Measurements from ENCODE around the gene ERVFRD-1. TPM values are rescaled to one million over a fixed set of nuclear protein-coding genes. Genes with fewer than 3 reads are reported as not detected.
"Not testable (repeated sequence)": the region's sequence is repeated elsewhere in the genome, so short reads cannot be mapped to it uniquely, and the experiment has no call there.

ERVFRD-1 gene
- total RNA-seq, 1 donor from 2014 or later, result not detected

DNA sequence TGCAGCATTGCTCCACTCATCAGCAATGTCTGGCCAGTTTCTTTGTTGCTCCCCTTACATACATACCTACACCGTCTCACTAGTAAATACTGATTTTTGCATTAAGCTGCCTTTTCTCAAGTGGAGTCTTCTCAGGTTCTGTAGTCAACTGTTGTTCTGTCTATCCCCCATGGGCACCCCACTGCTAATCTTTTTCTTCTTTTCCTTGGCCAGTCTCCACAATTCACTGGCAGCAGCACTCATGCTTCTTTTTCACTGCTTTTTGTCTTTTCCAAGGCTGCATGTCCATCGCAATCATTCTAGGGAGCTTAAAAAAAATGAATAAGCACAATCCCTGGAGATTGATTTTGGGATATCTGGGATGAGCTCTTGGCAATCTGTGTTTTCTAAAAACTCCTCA is 10.3 kb upstream of the ERVFRD-1 start:
- peaks cover 4% of the 10 kb centered on the region for H3K9me3 Mint-ChIP-seq (ENCODE audit: unreplicated experiment)
- H3K4me3 Mint-ChIP-seq (ENCODE audit: unreplicated experiment), result no peak overlapping the region
- H3K4me1 Mint-ChIP-seq (ENCODE audit: low read depth, unreplicated experiment), result peaks cover 3% of the 10 kb centered on the region
- TF ChIP-seq, protein P1, sequence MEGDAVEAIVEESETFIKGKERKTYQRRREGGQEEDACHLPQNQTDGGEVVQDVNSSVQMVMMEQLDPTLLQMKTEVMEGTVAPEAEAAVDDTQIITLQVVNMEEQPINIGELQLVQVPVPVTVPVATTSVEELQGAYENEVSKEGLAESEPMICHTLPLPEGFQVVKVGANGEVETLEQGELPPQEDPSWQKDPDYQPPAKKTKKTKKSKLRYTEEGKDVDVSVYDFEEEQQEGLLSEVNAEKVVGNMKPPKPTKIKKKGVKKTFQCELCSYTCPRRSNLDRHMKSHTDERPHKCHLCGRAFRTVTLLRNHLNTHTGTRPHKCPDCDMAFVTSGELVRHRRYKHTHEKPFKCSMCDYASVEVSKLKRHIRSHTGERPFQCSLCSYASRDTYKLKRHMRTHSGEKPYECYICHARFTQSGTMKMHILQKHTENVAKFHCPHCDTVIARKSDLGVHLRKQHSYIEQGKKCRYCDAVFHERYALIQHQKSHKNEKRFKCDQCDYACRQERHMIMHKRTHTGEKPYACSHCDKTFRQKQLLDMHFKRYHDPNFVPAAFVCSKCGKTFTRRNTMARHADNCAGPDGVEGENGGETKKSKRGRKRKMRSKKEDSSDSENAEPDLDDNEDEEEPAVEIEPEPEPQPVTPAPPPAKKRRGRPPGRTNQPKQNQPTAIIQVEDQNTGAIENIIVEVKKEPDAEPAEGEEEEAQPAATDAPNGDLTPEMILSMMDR (IDR thresholded peaks at IDR 0.05; ENCODE audit: partially characterized antibody, unreplicated experiment), result no peak
- H3K27me3 Mint-ChIP-seq (ENCODE audit: unreplicated experiment), result no peaks in the 10 kb centered on the region
- H3K36me3 Mint-ChIP-seq (ENCODE audit: unreplicated experiment), result no peaks in the 10 kb centered on the region
- no peak overlapping the region for H3K27ac Mint-ChIP-seq (ENCODE audit: unreplicated experiment)
- no peak for DNase-seq

DNA sequence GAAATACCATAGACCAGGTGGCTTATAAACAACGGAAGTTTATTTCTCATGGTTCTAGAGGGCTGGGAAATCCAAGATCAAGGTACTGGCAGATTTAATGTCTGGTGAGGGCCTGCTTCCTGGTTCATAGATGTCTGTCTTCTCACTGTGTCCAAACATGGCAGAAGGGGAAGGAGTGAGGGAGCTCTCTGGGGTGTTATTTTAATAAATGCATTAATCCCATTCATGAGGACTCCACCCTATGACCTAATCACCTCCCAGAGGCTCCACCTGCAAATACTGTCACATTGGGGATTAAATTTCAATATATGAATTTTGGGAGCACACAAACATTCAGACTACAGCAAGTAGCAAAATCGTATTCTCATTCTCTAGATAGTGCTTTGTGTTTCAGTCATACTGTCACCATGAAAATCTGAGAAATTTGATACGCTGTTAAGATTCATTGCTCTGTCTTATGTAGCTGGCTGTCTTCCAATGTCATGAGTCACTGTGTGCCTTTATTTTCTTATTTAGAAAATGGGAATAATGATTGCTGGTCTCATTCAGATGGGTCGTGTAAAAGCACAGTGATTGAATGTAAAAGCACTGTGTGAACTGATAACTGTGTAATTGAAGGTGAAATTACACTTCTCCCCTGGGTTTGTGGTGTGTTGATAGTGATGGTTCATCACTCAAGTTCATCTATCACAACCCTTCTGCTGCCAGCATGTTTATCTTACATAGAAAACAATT is 8.9 kb upstream of the ERVFRD-1 start:
- Mint-ChIP-seq H3K4me1 (ENCODE audit: low read depth, unreplicated experiment) (peaks cover 3% of the 10 kb centered on the region), H3K27me3 (ENCODE audit: unreplicated experiment) (no peaks in the 10 kb centered on the region), H3K36me3 (ENCODE audit: unreplicated experiment) (no peaks in the 10 kb centered on the region), H3K27ac (ENCODE audit: unreplicated experiment) (no peak overlapping the region), H3K4me3 (ENCODE audit: unreplicated experiment) (no peak overlapping the region), H3K9me3 (ENCODE audit: unreplicated experiment) (peaks cover 4% of the 10 kb centered on the region)
- DNase-seq, result no peak
- TF ChIP-seq, protein P1 (IDR thresholded peaks at IDR 0.05; ENCODE audit: partially characterized antibody, unreplicated experiment), result no peak

DNA sequence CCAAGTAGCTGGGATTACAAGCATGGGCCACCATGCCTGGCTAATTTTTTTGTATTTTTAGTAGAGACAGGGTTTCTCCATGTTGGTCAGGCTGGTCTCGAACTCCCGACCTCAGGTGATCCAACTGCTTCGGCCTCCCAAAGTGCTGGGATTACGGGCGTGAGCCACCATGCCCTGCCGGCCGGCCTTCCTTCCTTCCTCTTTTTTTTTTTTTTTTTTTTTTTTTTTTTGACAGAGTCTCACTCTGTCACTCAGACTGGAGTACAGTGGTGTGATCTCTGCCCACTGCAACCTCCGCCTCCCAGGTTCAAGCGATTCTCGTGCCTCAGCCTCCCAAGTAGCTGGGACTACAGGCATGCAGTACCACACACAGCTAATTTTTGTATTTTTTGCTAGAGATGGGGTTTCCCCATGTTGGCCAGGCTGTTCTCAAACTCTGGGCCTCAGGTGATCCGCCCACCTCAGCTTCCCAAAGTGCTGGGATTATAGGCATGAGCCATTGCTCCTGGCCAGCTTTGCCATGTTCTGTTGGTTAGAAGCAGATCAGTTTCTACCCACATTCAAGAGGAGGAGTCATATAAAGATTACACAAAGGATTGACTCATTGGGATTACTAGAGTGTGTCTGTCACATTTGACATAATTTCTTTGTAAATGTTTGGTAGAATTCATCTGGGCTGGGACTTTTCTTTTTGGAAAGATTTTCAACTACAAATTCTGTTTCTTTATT is 4.4 kb upstream of the ERVFRD-1 start:
- H3K4me3 Mint-ChIP-seq (ENCODE audit: unreplicated experiment); H3K27me3 Mint-ChIP-seq (ENCODE audit: unreplicated experiment); H3K36me3 Mint-ChIP-seq (ENCODE audit: unreplicated experiment); H3K4me1 Mint-ChIP-seq (ENCODE audit: low read depth, unreplicated experiment); H3K9me3 Mint-ChIP-seq (ENCODE audit: unreplicated experiment); DNase-seq; H3K27ac Mint-ChIP-seq (ENCODE audit: unreplicated experiment): not testable (repeated sequence)

DNA sequence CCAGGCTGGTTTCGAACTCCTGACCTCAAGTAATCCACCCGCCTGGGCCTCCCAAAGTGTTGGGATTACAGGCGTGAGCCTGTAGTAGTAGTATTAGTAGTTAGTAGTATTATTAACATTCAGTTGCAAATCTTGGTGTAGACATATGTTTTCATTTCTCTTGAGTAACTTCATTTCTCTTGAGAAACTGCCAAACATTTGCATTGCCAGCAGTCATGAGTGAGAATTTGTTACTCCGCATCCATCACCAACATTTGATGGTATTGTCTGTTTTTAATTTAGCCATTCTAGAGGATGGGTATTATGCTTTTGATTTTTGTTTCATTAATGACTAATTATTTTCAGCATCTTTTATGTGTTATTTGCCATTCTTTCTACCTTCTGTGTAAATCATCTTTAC is 1.5 kb upstream of the ERVFRD-1 start:
- DNase-seq, result no peak
- no peak overlapping the region for H3K27ac Mint-ChIP-seq (ENCODE audit: unreplicated experiment)

DNA sequence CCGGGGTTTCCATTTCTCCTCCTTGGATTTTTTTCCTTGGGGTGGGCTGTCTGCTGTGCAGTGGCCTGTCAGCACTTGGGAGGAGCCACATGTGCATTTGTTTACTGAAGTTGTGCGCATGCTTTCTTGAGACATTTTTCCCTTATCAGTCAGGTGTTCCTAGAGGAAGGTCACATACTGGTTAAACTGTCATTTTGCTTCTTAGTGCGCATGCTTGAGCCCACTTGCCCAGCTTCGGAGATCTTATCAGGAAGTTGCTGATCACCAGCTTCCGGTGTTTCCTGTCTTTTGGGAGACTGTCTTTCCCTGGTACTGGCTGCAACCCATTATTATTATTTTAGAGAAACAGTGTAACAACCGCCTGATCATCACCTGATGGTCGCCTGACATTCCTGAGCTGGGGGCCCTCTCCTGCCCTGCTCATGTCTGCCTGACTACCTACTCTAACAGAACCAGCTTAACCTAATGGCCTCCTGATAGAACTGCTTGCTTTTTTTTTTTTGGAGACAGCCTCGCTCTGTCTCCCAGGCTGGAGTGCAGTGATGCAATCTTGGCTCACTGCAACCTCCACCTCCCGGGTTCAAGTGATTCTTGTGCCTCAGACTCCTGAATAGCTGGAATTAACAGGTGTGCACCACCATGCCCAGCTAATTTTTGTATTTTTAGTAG is 378 bp upstream of the ERVFRD-1 start:
- no peak for DNase-seq
- Mint-ChIP-seq H3K9me3 (ENCODE audit: unreplicated experiment) (peaks cover 2% of the 10 kb centered on the region), H3K27me3 (ENCODE audit: unreplicated experiment) (no peaks in the 10 kb centered on the region), H3K4me1 (ENCODE audit: low read depth, unreplicated experiment) (peaks cover 10% of the 10 kb centered on the region), H3K27ac (ENCODE audit: unreplicated experiment) (no peak overlapping the region), H3K36me3 (ENCODE audit: unreplicated experiment) (peaks cover 3% of the 10 kb centered on the region), H3K4me3 (ENCODE audit: unreplicated experiment) (no peak overlapping the region)
- TF ChIP-seq, protein P1 (IDR thresholded peaks at IDR 0.05; ENCODE audit: partially characterized antibody, unreplicated experiment), result no peak

More for the DNA sequence above, 1.5 kb upstream of the ERVFRD-1 start:
- Mint-ChIP-seq H3K4me3 (ENCODE audit: unreplicated experiment) (no peak overlapping the region), H3K27me3 (ENCODE audit: unreplicated experiment) (no peaks in the 10 kb centered on the region), H3K4me1 (ENCODE audit: low read depth, unreplicated experiment) (peaks cover 3% of the 10 kb centered on the region), H3K36me3 (ENCODE audit: unreplicated experiment) (peaks cover 3% of the 10 kb centered on the region), H3K9me3 (ENCODE audit: unreplicated experiment) (no peaks in the 10 kb centered on the region)
- TF ChIP-seq, protein P1 (IDR thresholded peaks at IDR 0.05; ENCODE audit: partially characterized antibody, unreplicated experiment), result no peak

All from glutamatergic neuron (in vitro differentiated cells).